Panc1 (cell line): ENCODE measurements around the gene COX7B. TPM values are rescaled to one million over a fixed set of nuclear protein-coding genes. Genes with fewer than 3 reads are reported as not detected.
A peak's percentile ranks its signal among the peaks of the same experiment; 100 is the strongest.

ENCODE experiments used
- ATAC-seq: fragments of 200-7000 bp; cut with Tn5 transposase; 2 replicates; pipeline ENCODE4 v1.9.1; 2020; ENCODE audit warnings: mild to moderate bottlenecking, moderate library complexity
- BruUV-seq: library from RNA; stranded (reverse); fragments of 400-500 nt; replicated peaks from 2 replicates; lab custom pipeline; 2021; lab: Mats Ljungman, UMichigan
- CTCF ChIA-PET: fragments of 300-600 bp; sonication (Branson Sonifier 250); formaldehyde crosslinking; loops from one replicate; lab custom pipeline; 2022; ENCODE audit warnings: antibody characterized with exemption; lab: Charles Lee
- POLR2A ChIA-PET: fragments of 300-600 bp; sonication (Branson Sonifier 250); formaldehyde crosslinking; loops from one replicate; lab custom pipeline; 2022; ENCODE audit warnings: antibody characterized with exemption; lab: Charles Lee
- DNase-seq: peaks from one replicate; pipeline ENCODE4 v3.0.0-alpha.2; 2010; ENCODE audit warnings: low read depth, low spot score
- H3K27ac ChIP-seq: 2 replicates; pipeline ENCODE4 v1.5.1; 2011; ENCODE audit warnings: mild to moderate bottlenecking, low read length, inconsistent platforms
- H3K27me3 ChIP-seq: fragments of 200-500 bp; sonication (Bioruptor generic); 2 replicates; pipeline ENCODE4 v1.6.0; 2014; ENCODE audit warnings: low read length, inconsistent platforms; ENCODE audit not compliant: control insufficient read depth, insufficient read depth
- H3K36me3 ChIP-seq: fragments of 200-500 bp; sonication (Bioruptor generic); 2 replicates; pipeline ENCODE4 v1.5.1; 2014; ENCODE audit warnings: inconsistent platforms, mild to moderate bottlenecking, low read length, moderate library complexity; ENCODE audit not compliant: control insufficient read depth, insufficient read depth
- H3K4me1 ChIP-seq: 2 replicates; pipeline ENCODE4 v1.5.1; 2011; ENCODE audit warnings: inconsistent platforms, mild to moderate bottlenecking, low read length, moderate library complexity; ENCODE audit not compliant: control insufficient read depth, insufficient read depth
- H3K4me3 ChIP-seq, 2 experiments: 2 replicates each; pipeline ENCODE4 v1.5.1; 2011 to 2012; ENCODE audit warnings: low read depth in 2 of 2, low read length in 2 of 2, mild to moderate bottlenecking in 2 of 2, inconsistent platforms in 1 of 2, moderate library complexity in 1 of 2
- H3K9me3 ChIP-seq: fragments of 200-500 bp; sonication (Bioruptor generic); 2 replicates; pipeline ENCODE4 v1.5.1; 2014; ENCODE audit warnings: low read depth, mild to moderate bottlenecking, inconsistent platforms, low read length, moderate library complexity; ENCODE audit not compliant: control insufficient read depth, insufficient read depth
- CTCF ChIP-seq: fragments of 450-650 bp; IDR thresholded peaks from 2 replicates; pipeline ENCODE4 v1.5.1; 2017; ENCODE audit warnings: mild to moderate bottlenecking
- POLR2AphosphoS5 ChIP-seq: IDR thresholded peaks from 2 replicates; pipeline ENCODE4 v1.6.1; 2012; ENCODE audit warnings: mild to moderate bottlenecking, low read depth, low read length, moderate library complexity
- REST ChIP-seq, 2 experiments: IDR thresholded peaks; 2 replicates each; pipeline ENCODE4 v1.6.1; 2011 to 2012; ENCODE audit warnings: low read depth in 2 of 2, control low read depth in 1 of 2, low read length in 1 of 2, mild to moderate bottlenecking in 1 of 2, moderate library complexity in 1 of 2; ENCODE audit not compliant: insufficient read depth in 1 of 2
- SIN3A ChIP-seq: IDR thresholded peaks from 2 replicates; pipeline ENCODE4 v1.6.1; 2012; ENCODE audit warnings: low read depth, mild to moderate bottlenecking, low read length, moderate library complexity, borderline replicate concordance; ENCODE audit not compliant: insufficient read depth
- TCF7L2 ChIP-seq: IDR thresholded peaks from 2 replicates; pipeline ENCODE4 v1.6.1; 2011; ENCODE audit warnings: mild to moderate bottlenecking, low read depth, low read length, inconsistent platforms
- in situ Hi-C: cut with HindIII; loops from 2 replicates; pipeline ENCODE4 v1.10.0; 2016; ENCODE audit warnings: low sequenced_read_pairs, low pct_unique_long_range_greater_than_20kb
- intact Hi-C: fragments of 100-400 bp; cut with micrococcal nuclease; formaldehyde crosslinking; loops from one replicate; pipeline ENCODE4 v1.10.0; 2022; ENCODE audit not compliant: unreplicated experiment
- total RNA-seq: library from RNA; stranded (reverse); gene quantifications from one replicate; pipeline ENCODE4 v1.2.1, GENCODE V29; 2021; ENCODE audit not compliant: unreplicated experiment

Gene COX7B
- total RNA-seq, 1 experiment from 2014 or later: 352 TPM

DNA sequence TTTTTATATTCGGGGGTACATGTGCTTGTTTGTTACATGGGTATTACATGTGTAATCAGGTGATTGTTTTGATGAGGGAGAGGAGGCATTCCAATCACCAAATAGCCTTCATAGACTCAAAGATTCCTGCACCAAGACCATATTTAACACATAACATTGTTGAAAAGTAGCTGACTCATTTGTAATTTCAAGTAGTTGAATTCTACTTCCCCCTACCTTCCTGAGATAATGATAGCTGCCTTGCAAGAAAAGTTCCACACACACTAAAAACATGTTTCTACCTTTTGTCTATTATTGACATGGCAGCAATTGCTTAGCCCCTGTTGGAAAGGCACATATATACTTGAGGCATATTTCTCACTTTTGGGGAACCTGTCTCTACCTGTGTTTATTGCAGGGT, 54.0 kb downstream of the COX7B start:
- ChIA-PET CTCF (no interaction called here), POLR2A (no interaction called here)
- no peaks in the 10 kb centered on the region for H3K9me3 ChIP-seq
- no peaks in the 10 kb centered on the region; the same call in 1 of the 2 replicates for H3K36me3 ChIP-seq
- DNase-seq (no peak), ATAC-seq (peak; percentile 48)
- in situ Hi-C loops: no loop called here
- TF ChIP-seq CTCF: no peak
- TF ChIP-seq REST (IDR thresholded peaks at IDR 0.05; ENCODE audit: insufficient read depth in 1 of 2, low read depth in 2 of 2, low read length in 1 of 2): no peak
- TF ChIP-seq SIN3A: no peak
- no peak for TF ChIP-seq POLR2AphosphoS5
- no peak for TF ChIP-seq TCF7L2
- peaks cover 22% of the 10 kb centered on the region for H3K4me1 ChIP-seq
- peak overlapping the region; percentile 25 for H3K27ac ChIP-seq
- BruUV-seq: no TSS peak
- intact Hi-C loops: no loop called here
- H3K27me3 ChIP-seq: no peaks in the 10 kb centered on the region
- H3K4me3 ChIP-seq: no peak overlapping the region

- no peaks in the 10 kb centered on the region for H3K9me3 ChIP-seq
- in situ Hi-C loops: no loop called here
- POLR2A ChIA-PET: no interaction called here
- CTCF ChIA-PET: no interaction called here
- no TSS peak for BruUV-seq
- no peak overlapping the region for H3K4me3 ChIP-seq
- intact Hi-C loops: no loop called here
- DNase-seq (no peak), ATAC-seq (peak; percentile 76)
- H3K27me3 ChIP-seq: no peaks in the 10 kb centered on the region
- peaks cover 22% of the 10 kb centered on the region for H3K4me1 ChIP-seq
- TF ChIP-seq TCF7L2 (peak; percentile 31; the same call in 1 of the 2 replicates), REST (IDR thresholded peaks at IDR 0.05; ENCODE audit: insufficient read depth in 1 of 2, low read depth in 2 of 2, low read length in 1 of 2) (no peak), POLR2AphosphoS5 (no peak), CTCF (no peak), SIN3A (no peak)
- no peaks in the 10 kb centered on the region; the same call in 1 of the 2 replicates for H3K36me3 ChIP-seq
- peak overlapping the region; percentile 25 for H3K27ac ChIP-seq
Observed at GRCh38 chrX:77953708-77954107, 54.4 kb downstream of the COX7B start.

Other genes starting within 250 kb of the COX7B start
- gene ATRX, start 113.3 kb upstream of the COX7B start, total RNA-seq: 85.8 TPM
- 60.0 TPM for gene MAGT1, start 4.0 kb upstream of the COX7B start, total RNA-seq
- gene ATP7A, start 11.2 kb downstream of the COX7B start, total RNA-seq: 13.5 TPM
- gene PGAM4, start 70.2 kb downstream of the COX7B start, total RNA-seq: not detected
- 541 TPM for gene PGK1, start 204.8 kb downstream of the COX7B start, total RNA-seq
- gene TAF9B, start 240.2 kb downstream of the COX7B start, total RNA-seq: 33.6 TPM